GM21515 (cell line): Measurements from ENCODE around the gene GRID2.

ENCODE experiments used
- ATAC-seq: cut with Tn5 transposase; IDR thresholded peaks from one replicate; pipeline ENCODE4 v1.9.1; 2021; ENCODE audit not compliant: unreplicated experiment

GRID2 gene

GRCh38 chr4:92520563-92520962 is 216.8 kb downstream of the GRID2 start:
- ATAC-seq, result no peak

GRCh38 chr4:92521941-92522340 is 218.2 kb downstream of the GRID2 start:
- ATAC-seq, result no peak

GRCh38 chr4:92522356-92522755 is 218.6 kb downstream of the GRID2 start:
- no peak for ATAC-seq

- ATAC-seq, result no peak
Observed at GRCh38 chr4:92524131-92524530, 220.4 kb downstream of the GRID2 start.

GRCh38 chr4:92528541-92528940 is 224.8 kb downstream of the GRID2 start:
- no peak for ATAC-seq

- no peak for ATAC-seq
Observed at GRCh38 chr4:92529510-92529909, 225.7 kb downstream of the GRID2 start.

GRCh38 chr4:92535599-92535998 is 231.8 kb downstream of the GRID2 start:
- ATAC-seq, result no peak

GRCh38 chr4:92551616-92552015 is 247.8 kb downstream of the GRID2 start:
- ATAC-seq, result no peak

GRCh38 chr4:92566269-92566668 is 262.5 kb downstream of the GRID2 start:
- ATAC-seq, result no peak

- no peak for ATAC-seq
Observed at GRCh38 chr4:92580816-92581215, 277.1 kb downstream of the GRID2 start.

GRCh38 chr4:92599044-92599443 is 295.3 kb downstream of the GRID2 start:
- ATAC-seq, result no peak

GRCh38 chr4:92600638-92601037 is 296.9 kb downstream of the GRID2 start:
- no peak for ATAC-seq

GRCh38 chr4:92606227-92606626 is 302.5 kb downstream of the GRID2 start:
- ATAC-seq, result no peak

GRCh38 chr4:92615049-92615448 is 311.3 kb downstream of the GRID2 start:
- no peak for ATAC-seq

GRCh38 chr4:92618968-92619367 is 315.2 kb downstream of the GRID2 start:
- ATAC-seq, result no peak

- no peak for ATAC-seq
Observed at GRCh38 chr4:92629302-92629701, 325.5 kb downstream of the GRID2 start.

- ATAC-seq, result no peak
Observed at GRCh38 chr4:92634882-92635281, 331.1 kb downstream of the GRID2 start.

GRCh38 chr4:92636038-92636806 is 332.5 kb downstream of the GRID2 start:
- ATAC-seq, result no peak

- no peak for ATAC-seq
Observed at GRCh38 chr4:92641409-92641808, 337.6 kb downstream of the GRID2 start.

- no peak for ATAC-seq
Observed at GRCh38 chr4:92646826-92647225, 343.1 kb downstream of the GRID2 start.

GRCh38 chr4:92651536-92651935 is 347.8 kb downstream of the GRID2 start:
- ATAC-seq, result no peak

- ATAC-seq, result no peak
Observed at GRCh38 chr4:92654084-92654483, 350.3 kb downstream of the GRID2 start.

GRCh38 chr4:92657695-92658094 is 353.9 kb downstream of the GRID2 start:
- ATAC-seq, result no peak
